ENCODE results near the gene HERC4. TPM values are rescaled to one million over a fixed set of nuclear protein-coding genes. Genes with fewer than 3 reads are reported as not detected.

The HERC4 gene
- 39.2 and 48.4 TPM in 2 replicates for total RNA-seq

GRCh38 chr10:68074775-68075549 lies at the start of gene HERC4:
Gene HERC4, minus strand, starts transcription at chr10:68075283. Its CDS starts 2,175 bp downstream, at chr10:68073108.

GRCh38 chr10:68109331-68109730 lies 34.2 kb upstream of the HERC4 start, which contains the start of gene MYPN:
Gene MYPN, plus strand, starts transcription at chr10:68109488. Its CDS starts 11,951 bp downstream, at chr10:68121439.

GRCh38 chr10:67884313-67884841 lies 190.7 kb downstream of the HERC4 start, which contains the start of gene SIRT1:
Gene SIRT1, plus strand, starts transcription at chr10:67884656. Its CDS starts 66 bp downstream, at chr10:67884722.

Other genes starting within 250 kb of the HERC4 start
- 1.3 and 1.5 TPM in 2 replicates for gene DNAJC12, start 237.1 kb downstream of the HERC4 start, total RNA-seq
- gene SIRT1, start 190.6 kb downstream of the HERC4 start, total RNA-seq: 9.1 and 10.5 TPM in 2 replicates
- 0.11 TPM in 1 of 2 replicates, not detected in the other for gene MYPN, start 34.2 kb upstream of the HERC4 start, total RNA-seq
- not detected in 2 replicates for gene ATOH7, start 156.8 kb upstream of the HERC4 start, total RNA-seq

Measured in dermis lymphatic vessel endothelial cell (primary cell).